Esophagus muscularis mucosa (tissue), 3 donors: ENCODE data around the gene TBC1D26.

Experiments
- POLR2A ChIP-seq: fragments of 450-650 bp; IDR thresholded peaks from one replicate; pipeline ENCODE4 v1.6.1; 2017; ENCODE audit warnings: antibody characterized with exemption, moderate library complexity, mild to moderate bottlenecking, low read depth
- TF ChIP-seq, protein P1 (sequence below), 3 experiments: fragments of 200-600 bp in 2 of 3; fragments of 450-650 bp in 1 of 3; sonication (generic) in 2 of 3; IDR thresholded peaks; one replicate each; pipeline ENCODE4 v1.5.1; 2017 to 2019; ENCODE audit warnings: antibody characterized with exemption in 3 of 3, mild to moderate bottlenecking in 2 of 3, moderate library complexity in 1 of 3

DNA sequence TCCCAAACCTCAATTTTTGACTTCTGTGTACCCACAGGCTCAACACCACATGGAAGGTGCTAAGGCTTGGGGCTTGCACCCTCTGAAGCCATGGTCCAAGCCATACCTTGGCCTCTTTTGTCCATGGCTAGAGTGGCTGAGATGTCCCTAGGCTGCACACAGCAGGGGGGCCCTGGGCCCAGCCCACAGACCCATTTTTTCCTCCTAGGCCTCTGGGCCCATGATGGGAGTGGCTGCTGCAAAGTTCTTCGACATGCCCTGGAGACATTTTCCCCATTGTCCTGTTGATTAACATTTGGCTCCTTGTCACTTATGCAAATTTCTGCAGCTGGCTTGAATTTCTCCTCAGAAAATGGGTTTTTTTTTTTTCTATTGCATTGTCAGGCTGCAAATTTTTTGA is 47.0 kb downstream of the TBC1D26 start:
- TF ChIP-seq POLR2A, result no peak
- TF ChIP-seq, protein P1, sequence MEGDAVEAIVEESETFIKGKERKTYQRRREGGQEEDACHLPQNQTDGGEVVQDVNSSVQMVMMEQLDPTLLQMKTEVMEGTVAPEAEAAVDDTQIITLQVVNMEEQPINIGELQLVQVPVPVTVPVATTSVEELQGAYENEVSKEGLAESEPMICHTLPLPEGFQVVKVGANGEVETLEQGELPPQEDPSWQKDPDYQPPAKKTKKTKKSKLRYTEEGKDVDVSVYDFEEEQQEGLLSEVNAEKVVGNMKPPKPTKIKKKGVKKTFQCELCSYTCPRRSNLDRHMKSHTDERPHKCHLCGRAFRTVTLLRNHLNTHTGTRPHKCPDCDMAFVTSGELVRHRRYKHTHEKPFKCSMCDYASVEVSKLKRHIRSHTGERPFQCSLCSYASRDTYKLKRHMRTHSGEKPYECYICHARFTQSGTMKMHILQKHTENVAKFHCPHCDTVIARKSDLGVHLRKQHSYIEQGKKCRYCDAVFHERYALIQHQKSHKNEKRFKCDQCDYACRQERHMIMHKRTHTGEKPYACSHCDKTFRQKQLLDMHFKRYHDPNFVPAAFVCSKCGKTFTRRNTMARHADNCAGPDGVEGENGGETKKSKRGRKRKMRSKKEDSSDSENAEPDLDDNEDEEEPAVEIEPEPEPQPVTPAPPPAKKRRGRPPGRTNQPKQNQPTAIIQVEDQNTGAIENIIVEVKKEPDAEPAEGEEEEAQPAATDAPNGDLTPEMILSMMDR (IDR thresholded peaks at IDR 0.05), result no peak
